ENCODE measurements around the gene MTA2.
"Not testable (repeated sequence)": the region's sequence is repeated elsewhere in the genome, so short reads cannot be mapped to it uniquely, and the experiment has no call there.

Gene MTA2

DNA sequence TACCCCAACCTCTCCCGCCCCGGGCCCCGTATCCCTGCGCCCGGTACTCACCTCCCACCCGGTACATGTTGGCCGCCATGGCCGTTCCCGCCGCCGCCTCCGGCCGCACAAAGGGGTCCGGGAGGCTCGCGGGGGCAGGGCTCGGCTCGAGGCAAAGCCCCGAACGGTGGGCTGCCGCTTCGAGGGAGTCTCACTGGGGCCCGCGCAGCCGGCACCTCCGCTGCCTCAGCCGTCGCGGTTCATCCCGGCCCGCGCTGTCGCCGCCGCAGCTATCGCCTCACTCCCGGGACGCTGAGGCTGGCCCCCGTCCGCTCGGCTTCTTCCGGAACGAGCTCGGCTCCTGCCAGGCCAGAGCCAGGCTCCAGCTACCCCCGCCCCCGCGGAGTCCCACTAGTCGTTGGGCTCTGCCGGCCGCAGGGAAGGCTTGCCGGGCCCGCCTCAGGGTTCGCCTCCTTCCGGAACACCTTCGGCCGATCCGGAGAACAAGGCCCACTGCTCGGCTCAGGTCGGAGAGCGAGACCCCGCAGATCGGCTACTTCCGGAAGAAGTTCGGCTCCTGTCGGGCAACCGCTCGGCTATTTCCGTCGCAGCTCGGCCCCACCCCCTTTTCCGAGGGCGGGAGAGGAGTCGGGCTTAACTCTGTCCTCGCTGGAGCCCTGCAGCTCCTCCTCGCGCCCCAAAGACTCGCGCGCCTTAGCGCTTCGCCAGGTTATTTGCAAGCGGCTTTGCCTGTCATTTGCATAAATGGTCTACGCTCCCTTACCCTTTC lies at the start of gene MTA2:
Gene MTA2 (minus strand): TSS at position 494 of the 769 bp plus-strand sequence. CDS start 415 bp downstream, at position 79.
- DNase-seq (ENCODE audit: low read depth), result peak; percentile 87

DNA sequence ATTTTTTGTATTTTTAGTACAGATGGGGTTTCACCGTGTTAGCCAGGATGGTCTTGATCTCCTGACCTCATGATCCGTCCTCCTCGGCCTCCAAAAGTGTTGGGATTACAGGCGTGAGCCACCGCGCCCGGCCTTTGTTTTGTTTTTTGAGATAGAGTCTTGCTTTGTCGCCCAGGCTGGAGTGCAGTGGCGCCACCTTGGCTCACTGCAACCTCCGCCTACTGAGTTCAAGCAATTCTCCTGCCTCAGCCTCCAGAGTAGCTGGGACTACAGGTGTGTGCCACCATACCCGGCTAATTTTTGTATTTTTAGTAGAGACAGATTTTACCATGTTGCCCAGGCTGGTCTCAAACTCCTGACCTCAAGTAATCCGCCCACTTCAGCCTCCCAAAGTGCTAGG lies 48.6 kb upstream of the MTA2 start:
- DNase-seq (ENCODE audit: low read depth), result not testable (repeated sequence)

DNA sequence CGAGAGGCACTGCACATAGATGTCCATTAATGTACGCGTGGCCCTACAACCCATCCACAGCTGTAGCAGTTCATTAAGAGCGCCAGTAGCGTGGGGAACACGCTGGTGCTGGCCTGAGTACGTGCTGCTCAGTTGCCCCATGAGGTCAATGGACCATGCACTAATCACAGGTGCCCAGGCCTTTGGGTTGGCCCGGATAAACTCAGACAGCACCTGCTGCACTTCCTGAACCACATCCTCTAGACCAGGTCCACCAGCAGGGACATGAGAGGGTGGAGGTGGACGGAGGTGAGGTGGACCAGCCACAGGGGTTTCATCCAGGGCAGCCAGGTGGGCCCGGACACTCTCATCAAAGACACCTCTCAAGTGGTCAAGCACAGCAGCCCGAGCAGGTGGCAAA lies 47.8 kb upstream of the MTA2 start:
- no peak for DNase-seq (ENCODE audit: low read depth)

DNA sequence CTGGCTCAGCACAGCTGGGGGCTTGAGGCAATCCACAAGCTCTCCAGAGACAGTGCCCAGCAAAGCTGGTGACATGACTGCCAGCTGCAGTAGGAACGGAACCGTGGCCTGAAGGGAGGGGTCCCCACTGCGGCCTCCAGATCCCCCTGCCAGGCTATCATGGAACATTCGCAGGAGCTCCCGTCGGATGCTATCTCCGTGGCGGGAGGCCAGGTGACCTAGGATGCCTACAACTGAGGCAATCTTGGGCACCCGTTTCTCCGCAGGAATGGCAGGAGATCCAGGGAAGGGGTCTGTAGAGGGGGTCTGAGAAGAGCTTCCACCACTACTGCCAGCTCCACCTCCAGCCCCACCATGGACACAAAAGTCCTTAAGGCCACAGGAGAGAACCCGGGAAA lies 47.3 kb upstream of the MTA2 start:
- no peak for DNase-seq (ENCODE audit: low read depth)

DNA sequence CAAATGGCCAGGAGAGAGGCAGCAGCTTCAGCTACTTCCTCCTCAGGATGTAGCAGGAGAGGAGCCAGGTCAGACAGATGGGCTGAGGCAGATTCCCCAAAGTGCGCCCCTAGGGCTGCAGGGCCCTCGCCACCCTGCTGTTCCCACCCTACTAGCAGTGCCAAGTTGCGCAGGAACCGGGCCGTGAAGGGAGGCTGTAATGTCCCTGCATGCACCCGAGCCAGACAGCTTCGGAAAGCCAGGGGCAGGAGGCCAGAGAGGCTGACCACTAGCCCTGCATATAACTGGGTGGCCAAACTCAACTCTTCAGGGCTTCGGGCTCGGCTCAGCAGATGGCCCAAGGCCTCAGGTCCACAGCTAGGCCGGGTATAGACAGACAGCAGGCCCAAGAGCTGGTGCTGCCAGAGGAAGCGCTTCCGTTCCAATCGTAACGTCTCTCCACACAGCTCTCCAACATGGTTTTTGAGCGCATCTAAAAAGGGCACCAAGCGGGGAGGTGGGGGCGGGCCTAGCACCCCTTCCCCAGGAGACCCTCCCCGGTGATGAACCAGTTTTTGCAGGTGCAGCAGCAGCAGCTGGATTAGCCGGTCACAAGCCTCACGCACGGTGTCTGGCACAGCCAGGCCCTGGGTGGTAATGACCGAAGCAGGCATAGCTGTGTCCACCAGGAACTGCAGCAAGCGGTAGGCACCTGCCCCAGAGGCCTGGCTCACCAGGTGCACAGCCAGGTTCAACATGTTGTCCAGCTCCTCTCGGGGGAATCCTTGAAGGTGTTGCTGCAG lies 46.7 kb upstream of the MTA2 start:
- DNase-seq (ENCODE audit: low read depth), result no peak

DNA sequence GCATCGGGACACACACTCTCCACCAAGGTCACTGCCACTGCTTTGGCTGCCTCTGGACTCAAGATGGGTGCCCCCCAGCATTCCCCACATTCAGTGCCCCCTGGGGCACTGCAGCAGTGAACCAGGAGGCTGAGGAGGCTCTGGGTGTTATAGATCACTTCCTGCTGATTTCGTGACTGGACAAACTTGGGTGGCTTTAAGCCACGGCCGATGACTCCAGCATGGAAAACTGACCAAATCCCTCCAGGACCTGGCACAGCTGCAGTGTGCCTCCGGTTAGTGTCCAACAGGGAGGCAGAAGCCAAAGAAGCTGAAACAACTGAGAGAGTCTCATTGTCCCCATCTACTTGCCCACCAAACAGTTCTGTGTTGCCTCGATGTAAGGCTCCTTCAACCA lies 45.9 kb upstream of the MTA2 start:
- no peak for DNase-seq (ENCODE audit: low read depth)

DNA sequence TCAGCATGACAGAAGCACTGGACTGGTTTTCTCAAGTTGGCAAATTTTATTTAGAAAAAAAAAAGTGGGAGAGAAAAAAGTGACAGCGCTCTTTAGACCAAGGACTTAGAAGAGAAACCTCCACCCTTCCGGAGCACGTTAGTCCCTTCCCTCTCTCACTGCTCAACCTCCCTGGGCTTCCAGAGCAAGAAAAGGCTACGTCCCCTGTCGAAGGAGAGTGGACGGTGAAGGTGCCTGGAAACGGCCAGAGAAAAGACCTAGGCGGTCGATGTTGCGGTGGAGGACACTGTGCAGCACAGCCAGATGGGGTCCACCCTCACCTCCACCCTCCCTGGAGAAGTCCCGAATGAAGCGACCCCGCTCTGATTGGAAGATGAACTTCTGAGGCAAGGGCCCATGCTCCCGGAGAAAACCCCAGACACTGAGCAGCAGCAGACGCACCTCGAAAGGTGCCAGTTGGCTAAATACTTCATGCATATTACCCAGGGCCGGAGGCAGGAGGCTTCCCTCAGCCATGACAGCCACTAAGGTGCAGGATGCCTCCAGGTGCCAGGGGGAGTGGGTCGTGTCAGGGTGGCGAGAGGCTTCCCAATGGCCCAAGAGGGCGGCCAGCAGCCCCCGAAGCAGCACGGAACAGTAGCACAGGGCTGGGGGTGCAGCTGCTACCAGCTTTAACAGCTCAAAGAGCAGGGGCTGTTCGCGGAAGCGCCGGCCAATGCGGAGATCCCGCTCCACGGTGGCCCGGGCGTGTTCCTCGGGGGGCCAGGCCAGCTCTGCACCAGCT lies 45.4 kb upstream of the MTA2 start:
- DNase-seq (ENCODE audit: low read depth), result no peak

DNA sequence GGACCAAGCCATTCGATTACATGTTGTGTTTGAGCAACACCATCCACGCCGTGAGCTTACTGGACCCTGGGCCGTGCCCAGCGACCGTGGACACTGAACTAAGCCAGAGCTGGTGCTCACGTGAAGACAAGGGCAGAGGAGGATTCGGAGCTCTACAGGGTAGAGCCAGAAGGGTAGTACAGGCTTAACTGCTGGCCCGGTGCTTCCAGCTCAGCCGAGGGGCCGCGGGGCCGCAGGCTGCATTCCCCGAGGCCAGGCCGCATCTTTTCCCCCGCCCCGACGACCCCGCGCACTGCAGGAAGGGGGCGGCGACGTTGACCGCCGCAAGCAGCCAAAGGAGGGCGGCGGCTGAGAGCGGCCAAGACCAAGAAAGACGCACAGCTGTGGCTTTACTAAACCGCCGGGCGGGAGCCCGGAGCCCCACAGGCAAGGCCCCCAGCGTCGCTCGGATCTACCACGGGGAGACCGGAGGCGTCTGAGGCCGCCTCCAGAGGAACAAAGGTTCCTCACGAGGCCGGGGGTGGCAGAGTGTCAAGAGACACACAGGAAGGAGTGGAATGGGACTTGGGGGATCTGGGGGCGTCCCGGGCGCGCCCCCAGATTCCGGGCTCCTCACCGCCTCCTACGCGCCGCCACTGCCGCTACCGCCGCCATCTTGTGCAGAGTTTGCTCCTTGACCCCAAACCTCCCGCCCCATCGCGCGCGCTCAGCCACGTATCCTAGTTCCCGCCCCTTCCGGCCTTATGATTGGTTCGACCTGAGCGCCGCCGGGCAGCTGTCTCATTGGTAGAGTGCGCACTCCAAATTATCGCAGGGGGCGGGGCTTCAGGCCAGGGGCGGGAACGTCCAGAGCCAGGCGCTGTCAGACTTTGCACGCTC lies 44.5 kb upstream of the MTA2 start, which contains the start of gene GANAB:
Gene GANAB (minus strand): TSS at position 668 of the 879 bp plus-strand sequence. CDS start 14 bp downstream, at position 654.
- DNase-seq (ENCODE audit: low read depth), result peak; percentile 94

DNA sequence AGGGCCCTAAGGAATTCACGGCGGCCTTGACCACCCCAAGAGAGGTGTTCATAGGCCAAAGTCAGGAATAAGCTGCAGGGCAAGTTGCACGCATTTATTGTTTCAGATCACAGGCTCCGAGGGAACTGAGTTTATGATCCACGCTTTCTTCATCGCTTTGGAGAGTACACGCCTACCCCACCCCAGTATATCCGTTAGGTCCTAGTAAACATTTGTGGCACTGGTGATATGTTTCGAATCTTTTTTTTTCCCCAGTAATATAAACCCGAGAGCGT lies 43.9 kb upstream of the MTA2 start:
- no peak for DNase-seq (ENCODE audit: low read depth)

DNA sequence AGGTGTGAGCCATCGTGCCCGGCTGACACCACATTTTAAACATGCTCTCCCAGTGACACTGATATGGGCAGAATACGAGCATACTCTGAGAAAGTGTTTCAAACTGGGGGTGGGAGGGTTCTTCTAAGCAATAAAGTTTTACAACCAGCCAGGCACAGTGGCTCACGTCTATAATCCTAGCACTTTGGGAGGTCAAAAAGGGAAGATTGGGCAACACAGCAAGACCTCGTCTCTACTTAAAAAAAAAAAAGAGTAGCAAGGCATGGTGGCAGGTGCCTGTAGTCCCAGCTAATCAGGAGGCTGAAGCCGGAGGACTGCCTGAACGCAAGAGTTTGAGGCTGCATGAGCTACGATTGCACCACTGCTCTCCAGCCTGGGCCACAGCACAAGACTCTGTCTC lies 42.6 kb upstream of the MTA2 start:
- DNase-seq (ENCODE audit: low read depth), result no peak

DNA sequence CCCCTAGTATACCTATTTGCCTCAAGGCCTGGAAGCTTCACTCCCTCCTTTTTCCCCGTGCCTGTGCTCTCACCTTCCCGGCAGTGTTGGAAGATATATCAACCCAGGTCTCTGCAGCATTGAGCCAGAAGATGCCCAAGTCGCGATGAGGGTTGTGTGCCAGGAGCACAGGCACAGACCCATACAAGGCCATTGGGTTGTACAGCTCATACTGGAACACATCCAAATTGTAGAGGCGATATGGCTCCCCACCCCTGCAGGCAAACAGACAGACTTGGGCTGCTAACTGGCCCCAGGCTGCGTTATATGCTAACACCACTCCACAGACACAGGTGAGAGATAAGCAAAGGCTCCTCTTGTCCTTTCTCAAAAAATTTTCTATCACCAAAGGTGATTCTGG lies 30.8 kb upstream of the MTA2 start:
- DNase-seq (ENCODE audit: low read depth), result no peak

DNA sequence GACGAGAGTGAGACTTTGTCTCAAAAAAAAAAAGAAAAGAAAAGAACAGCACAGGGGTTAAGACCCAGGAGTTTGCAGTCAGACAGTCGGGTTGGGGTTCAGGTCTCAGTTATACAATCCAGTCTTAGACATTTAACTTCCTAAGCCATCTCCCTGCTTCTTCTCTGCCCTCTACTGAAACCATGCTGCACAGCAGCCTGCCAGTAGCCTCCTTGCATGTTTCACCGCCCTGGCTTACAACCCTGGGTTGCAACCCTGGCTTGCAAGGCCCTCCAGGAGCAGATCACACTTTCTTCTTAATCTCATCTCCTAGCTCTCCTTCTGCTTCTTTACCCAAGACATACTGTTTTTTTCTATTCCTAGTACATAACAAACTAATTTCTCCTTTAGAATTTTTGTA lies 26.0 kb upstream of the MTA2 start:
- no peak for DNase-seq (ENCODE audit: low read depth)

DNA sequence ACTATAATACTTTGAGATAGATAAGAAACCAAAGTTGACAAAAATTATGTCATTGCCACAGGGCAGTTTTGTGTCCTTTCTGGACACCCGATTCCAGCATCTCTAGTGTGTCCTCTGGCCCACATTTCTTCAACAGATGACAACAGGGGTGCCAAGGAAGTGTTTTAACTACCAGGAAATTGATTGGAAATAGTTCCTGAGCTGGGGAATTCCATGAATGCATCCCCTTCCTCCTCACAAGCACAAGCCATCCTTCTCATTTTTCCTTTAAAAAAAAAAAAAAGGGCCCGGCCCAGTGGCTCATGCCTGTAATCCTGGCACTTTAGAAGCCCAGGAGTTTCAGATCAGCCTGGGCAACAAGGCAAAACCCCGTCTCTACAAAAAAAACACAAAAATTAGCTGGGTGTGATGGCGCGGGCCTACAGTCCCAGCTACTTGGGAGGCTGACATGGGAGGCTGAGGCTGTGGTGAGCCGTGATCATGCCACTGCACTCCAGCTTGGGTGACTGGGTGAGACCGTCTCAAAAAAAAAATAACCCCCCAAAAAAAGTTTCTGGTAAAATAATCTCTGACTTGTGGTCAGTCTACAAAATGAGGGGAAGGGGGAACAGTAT lies 20.9 kb upstream of the MTA2 start:
- no peak for DNase-seq (ENCODE audit: low read depth)

DNA sequence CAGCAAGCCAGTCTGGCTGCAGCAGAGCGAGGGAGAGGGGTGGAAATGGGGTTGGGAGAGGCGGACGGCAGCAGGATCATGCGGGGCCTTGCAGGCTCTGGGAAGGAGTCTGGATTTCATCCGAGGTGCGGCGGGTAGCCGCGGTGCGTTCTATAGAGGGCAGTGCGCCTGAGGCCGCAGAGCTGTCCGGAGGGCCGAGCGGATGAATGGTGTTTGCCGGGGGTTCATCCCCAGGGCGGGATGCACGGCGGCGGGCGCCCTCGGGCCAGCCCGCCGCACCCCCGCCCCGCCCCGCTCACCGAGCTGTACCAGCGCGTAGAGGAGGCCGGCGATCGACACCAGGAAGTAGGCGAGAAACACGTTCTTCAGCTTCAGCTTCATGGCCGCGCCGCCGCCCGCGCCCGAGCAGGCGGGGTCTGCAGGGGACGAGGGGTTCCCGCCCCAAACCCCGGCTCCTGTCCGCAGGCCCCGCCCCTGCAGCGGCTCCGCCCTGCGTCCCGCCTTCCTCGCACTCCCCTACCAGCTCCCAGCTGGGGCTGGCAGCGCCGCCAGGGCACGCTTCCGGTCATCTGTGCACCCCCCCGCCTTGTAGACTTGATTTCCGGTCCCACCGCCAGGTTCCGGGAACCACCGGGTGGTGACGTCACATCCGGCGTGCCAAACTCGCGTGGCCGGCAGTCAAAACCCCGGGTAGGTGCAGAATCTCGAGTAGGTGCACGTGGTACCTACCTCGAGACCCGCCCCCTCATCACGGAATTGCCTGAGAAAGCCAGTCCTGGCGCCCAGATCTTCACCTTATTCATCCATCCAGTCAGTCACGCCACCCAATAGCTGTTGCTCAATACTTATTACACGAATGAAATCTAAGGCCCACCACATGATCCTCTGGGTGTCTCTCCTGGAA lies 20.2 kb upstream of the MTA2 start, which contains the start of gene B3GAT3:
Gene B3GAT3 (minus strand): TSS at position 420 of the 904 bp plus-strand sequence. CDS start 39 bp downstream, at position 381.
- peak; percentile 94 for DNase-seq (ENCODE audit: low read depth)

DNA sequence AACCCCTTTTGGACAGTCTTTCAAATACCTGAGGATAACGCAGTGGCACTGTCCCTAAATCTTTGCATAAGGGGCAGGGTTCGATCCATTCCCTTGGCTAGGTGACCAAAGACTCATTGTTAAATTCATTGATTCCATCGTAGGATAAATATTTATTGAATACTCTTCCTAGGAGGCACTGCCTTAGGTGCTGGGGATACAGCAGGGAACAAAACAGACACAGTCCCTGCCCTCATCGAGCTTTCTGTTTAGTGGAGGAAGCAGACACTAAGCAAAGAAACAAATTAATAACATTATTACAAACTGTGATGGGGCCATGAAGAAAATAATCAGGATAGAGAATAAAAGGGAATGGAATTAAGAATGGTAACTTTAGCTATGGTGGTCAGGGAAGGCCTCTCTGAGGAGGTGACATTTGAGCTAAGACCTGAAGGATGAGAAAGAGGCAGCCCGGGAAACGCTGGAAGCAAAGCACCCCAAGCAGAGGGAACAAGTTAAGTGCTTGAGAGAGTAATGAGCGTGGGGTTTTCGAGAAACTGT lies 19.4 kb upstream of the MTA2 start:
- no peak for DNase-seq (ENCODE audit: low read depth)

DNA sequence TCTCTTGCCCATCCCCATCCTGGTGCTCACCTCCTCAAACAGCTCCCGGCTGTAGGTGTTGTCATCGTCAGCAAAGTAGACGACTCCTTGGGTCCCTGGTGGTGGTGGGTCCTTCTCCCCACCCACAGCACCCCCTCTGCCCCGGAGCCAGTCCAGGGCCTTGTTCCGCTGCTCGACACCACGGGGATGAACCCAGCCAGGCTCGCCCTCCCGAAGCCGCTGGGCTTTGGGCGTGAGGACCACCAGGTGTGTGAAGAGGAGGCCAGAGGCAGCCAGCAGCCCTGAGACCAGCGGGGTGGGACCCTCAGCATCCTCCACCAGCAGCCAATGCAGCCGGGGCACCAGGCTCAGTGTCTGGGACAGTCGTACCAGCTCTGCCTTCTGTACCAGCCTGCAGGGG lies 15.3 kb upstream of the MTA2 start:
- not testable (repeated sequence) for DNase-seq (ENCODE audit: low read depth)

DNA sequence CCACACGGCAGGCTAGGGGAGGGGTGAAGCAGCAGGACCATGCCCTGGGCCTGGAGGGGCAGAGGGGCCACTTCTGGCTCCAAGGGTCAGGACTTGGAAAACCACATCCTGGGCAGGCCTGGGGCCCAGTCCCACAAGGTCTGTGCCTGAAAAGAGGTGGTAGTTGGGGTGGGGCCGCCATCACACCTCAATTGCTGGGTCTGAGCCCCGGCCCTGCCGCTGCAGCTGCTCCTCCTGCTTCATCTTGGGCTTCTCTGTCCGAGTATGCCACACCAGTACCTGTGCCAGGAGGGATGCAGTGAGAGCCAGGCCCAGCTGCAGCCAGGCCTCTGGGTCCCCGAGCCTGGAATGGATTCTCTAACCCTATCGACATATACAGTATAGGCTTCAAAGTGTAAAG lies 13.9 kb upstream of the MTA2 start:
- DNase-seq (ENCODE audit: low read depth), result no peak

DNA sequence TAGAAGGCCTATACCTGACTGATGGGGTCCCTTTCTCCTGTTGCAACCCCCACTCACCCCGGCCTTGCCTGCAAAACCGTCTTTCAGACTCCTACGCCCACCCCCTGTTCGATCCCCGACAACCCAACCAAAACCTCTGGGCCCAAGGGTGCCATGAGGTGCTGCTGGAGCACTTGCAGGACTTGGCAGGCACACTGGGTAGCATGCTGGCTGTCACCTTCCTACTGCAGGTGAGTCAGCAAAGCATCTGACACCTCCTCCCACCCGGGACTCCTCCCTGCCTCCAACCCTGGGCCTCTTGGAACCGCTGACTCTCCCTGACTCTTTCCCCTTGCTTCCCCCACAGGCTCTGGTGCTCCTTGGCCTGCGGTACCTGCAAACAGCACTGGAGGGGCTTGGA lies 12.6 kb upstream of the MTA2 start:
- DNase-seq (ENCODE audit: low read depth), result no peak

DNA sequence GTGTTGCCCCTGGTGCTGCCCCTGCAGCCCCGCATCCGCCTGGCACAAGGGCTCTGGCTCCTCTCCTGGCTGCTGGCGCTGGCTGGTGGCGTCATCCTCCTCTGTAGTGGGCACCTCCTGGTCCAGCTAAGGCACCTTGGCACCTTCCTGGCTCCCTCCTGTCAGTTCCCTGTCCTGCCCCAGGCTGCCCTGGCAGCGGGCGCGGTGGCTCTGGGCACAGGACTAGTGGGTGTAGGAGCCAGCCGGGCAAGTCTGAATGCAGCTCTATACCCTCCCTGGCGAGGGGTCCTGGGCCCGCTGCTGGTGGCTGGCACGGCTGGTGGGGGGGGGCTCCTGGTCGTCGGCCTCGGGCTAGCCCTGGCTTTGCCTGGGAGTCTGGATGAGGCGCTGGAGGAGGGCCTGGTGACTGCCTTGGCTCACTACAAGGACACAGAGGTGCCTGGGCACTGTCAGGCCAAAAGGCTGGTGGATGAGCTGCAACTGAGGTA lies 11.7 kb upstream of the MTA2 start:
- DNase-seq (ENCODE audit: low read depth), result no peak
